GM21390 (cell line): ENCODE measurements around the gene ATF6B.
"Not testable (repeated sequence)": the region's sequence is repeated elsewhere in the genome, so short reads cannot be mapped to it uniquely, and the experiment has no call there.

ENCODE experiments used
- ATAC-seq: cut with Tn5 transposase; IDR thresholded peaks from one replicate; pipeline ENCODE4 v1.9.1; 2021; ENCODE audit not compliant: unreplicated experiment

ATF6B gene

DNA sequence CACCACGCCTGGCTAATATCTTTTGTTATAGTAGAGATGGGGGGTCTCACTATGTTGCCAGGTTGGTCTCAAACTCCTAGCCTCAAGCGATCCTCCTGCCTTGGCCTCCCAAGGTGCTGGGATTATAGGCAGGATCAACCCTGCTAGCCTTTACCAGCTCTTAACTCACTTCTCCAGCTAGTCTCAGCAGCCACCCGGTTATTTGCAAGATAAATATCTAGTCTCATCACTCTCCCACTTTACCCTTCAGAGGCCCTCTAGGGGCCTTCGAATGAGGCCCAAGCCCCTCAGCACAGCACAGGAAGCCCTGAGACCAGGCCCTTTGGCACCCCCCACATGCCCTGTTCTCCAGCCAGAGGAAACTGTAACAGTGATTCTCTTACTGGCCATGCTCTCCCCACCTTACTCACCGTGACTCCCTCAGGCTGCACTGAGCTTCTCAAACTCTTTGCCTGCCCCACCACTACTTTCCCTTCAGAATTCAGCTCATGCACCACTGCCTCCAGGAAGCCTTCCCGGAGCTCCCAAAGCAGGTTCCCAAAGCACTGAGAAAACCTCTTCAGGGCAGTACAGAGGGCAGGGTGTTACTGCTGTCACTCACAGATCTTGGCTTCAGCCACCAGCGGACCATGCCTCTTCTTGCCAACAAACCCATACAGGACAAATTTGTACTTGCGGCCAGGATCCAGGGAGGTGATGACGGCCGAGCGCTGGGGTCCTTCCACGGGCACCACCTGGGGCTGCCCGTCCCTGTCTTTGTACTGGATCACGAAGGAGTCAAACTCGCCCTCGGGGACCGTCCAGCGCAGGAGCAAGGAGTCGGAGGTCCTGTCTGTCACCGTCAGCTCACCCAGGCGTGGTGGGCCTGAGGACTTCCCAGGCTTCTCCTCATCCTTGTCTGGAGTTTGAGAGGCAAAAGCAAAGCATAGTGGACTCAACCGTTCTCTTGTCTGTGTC, 44.0 kb downstream of the ATF6B start:
- no peak for ATAC-seq

DNA sequence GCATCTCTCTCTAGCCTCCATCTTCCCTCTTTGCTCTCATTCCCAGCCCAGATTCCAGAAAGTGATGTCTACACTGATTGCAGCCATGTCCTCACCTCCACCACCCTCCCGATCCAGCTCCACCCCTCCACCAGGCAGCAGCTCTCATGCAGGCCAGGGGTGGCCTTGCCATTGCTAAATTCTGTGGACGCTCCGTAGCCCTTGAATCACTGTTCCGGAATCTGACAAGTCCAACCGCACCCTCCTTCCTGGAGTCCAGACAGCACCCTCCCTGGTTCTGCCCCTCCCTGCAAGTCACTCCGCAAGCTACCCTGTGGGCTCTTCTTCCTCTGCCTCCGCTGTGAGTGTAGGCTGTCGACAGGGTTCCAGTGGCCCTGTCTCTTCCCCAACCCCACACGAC, 45.1 kb downstream of the ATF6B start:
- ATAC-seq: no peak

DNA sequence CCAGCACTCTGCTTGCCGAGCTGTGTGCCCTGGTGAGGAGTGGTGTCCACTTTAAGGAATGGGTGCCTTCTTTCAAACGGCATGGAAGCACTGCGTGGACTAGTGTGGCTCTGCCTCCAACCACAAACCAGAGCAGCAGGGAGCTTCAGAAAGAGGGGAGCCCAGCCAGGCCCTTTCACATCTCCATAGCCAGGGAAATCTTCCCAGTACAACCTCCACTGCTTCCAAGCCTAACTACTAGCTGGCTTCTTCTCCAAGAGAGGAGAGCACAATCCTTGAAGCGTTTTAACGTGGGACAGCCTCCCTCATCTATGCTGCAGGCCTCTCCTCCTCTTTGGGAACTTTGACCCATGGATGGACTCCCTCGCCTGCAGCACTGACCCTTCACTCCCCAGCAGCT, 45.6 kb downstream of the ATF6B start:
- no peak for ATAC-seq

DNA sequence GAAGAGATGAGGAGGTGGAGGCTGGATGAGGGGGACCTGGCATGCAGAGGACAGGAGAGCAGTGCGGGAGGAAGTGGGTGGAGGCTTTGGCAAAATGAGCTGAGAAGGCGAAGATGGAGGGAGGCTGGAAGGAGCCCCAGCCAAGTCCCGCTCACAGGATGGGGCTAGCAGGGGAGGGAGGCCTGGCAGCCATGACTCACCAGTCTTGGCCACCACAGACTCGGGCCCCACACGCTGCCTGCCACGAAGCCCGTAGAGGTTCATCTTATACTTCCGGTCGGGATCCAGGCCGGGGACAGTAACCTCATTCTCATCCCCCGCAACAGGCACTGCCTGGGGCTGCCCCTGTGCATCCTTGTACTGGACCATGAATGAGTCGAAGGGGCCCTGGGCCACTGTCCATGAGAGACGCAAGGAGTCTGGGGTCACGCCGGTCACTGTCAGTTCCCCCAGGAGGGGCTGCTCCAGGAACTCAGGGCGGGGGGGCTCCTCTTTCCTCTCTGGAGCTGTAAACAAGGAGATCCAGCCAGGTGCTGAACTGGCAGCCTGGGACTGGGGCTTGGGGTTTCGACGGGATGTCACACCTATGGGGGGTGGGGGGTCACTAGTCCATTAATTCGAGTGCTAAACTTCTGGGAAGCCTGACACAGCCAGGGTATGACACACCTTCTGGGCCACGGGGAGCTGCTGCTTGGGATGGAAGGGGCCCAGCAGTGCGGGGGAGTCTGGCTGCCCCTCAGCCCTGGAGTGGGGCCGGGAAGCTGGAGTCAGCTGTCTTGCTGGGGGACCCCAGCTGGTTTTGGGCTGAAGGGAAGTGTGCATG, 46.7 kb downstream of the ATF6B start:
- no peak for ATAC-seq

DNA sequence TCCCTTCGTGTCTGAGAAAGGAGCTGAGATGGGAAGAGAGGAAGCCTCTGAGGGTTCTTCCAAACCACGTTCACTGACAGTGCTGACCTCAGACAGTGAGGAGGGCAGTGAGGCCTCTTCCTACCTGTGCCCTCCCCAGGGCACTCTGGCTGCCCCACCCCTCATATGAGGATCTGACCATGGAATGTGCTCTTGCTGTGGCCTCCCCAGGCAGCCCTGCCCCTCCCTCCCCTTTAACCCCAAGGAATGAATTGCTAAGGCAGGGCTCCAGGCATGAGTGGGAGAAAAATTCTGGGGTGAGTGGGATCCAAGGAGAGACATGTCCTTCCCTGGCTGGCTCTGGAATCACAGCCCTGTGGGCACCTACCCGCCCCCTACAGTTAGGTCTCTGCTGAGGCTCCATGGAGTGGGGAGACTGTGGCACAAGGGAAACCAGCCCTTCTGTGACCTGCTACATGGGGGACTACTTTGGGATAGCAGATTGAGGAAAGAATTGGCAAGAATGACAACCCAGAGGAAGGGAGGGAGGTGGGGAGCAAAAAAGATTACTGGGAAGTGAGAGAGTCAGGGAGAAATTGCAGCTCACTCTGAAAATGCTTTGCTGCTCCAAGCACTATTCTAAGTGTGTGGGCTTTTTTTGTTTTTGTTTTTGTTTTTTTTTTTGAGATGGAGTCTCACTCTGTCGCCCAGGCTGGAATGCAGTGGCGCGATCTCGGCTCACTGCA, 48.3 kb downstream of the ATF6B start:
- ATAC-seq: no peak

DNA sequence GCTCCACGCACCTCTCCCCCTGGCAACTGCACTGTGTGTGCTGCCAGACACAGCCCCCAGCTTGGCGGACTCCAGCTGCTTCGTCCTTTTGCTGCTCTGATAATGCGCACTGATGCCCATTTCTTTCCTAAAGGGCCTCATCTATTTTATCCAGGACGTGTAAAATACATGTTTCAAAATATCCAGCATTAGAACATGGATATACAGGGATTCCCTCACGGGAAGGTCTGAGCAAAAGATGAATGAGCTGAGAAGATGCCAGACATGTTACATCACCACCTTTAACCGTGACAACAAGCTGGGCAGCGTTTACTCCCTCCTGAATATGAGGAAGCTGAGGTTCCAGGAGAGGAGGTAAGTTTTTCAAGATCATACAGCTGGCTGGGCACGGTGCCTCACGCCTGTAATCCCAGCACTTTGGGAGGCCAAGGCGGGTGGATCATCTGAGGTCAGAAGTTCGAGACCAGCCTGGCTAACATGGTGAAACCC, 51.7 kb downstream of the ATF6B start:
- ATAC-seq: no peak

DNA sequence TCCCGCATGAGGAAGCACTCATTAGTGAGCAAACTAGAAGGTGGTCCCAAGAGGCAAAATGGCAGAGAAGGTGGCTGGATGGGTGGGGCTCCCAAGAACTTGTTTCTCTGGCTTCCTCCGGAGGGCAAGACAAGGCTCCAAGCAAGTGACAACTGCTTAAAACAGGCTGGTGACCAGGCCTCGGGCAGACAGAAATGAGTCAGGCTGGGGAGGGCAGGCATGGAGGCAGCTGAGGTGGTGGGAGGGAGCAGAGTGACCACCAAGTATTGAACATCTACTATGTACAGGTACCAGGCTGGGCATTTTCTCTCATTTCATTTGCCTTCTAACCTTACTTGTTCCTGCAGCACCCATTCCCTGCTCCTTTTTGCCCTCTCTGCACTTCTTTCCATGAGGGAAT, 52.3 kb downstream of the ATF6B start:
- ATAC-seq: no peak

DNA sequence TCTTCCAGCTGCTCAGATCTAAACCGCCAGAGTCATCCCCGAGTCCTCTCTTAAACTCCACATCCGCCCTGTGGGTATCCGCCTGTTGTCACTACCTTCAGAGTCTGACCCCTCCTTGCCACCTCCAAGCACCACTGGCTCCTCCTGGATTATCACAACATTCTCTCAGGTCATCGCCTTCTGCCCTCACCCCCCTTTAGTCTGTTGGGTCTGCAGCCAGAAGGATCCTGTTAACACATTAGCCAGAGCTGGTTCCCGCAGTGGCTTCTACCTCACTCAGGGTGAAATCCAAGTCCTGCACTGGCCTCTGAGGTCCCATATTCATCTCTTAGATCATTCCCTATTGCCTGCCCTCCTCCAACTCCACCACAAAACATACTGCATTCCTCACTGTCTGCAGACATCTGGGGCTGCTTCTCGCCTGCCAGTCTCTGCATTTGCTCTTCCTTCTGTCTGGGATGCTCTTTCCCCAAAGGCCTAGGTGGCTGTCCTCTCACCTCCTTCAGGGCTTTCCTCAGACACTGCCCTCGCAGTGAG, 53.0 kb downstream of the ATF6B start:
- ATAC-seq: no peak

DNA sequence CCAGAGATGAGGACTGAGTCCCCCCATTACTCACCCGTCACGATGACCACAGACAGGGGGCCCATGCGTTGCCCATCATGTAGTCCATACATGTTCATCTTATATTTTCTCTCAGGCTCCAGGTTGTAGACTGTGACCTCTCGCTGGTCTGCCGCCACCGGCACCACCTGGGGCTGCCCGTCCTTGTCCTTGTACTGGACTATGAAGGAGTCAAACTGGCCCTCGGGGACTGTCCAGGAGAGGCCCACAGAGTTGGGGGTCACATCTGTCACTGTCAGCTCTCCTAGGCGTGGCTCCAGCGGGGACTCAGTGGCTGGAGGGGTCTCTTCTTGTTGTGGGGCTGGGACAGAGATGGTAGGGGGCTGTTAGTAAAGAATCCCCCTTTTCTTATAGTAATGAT, 54.4 kb downstream of the ATF6B start:
- no peak for ATAC-seq

DNA sequence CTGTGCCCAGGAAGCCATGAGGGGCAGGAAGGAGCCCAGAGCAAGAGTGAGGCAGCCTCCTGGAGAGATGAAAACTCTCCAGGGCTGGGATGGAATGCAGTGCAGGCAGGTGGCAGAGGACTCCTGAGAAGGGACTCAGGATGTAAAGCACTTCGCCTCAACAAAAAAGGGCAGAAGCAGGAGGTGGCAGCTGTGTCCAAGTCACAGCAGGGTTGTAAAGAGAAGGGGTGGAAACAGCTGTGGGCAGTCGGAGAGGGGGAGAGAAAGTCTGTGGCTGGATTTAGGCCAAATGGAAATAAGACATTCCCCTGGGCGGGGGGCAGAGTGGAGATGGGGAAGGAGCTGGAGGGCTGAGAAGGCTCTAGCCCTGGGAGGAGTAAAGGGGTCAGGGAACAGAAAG, 54.9 kb downstream of the ATF6B start:
- ATAC-seq: no peak

DNA sequence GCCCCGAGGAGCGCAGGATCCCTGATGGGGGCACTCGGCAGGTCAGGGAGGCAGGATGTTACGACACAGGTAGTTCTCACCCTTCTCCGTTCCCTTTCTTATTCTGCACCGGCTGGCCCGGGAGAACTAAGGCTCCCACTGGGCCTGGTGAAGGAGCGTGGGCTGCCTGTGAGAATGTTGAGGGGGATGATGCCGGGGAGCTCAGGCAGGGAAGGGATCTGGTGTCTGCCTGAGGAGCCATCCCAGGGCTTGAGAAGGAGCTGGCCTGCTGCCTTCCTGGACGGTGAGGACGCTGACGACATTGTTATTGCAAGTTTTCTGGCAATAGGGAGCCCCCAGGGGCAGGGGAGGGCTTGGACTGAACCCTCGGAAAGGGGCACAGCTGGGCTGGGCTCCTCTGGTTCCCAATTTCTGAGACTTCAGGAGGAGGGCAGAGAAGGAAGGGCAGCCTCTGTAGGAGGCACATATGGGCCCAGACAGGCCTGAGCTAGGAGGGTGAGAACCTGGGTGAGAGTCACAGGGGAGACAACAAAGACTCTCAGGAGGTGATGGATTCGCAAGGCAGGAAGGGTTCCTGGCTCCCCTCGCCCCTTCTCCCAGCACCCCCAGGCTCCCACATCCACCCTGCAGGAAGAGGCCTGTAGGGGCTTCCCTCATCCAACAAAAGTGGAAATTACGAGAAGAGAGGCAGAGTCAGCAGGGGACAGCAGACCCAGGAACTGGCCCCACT, 57.1 kb downstream of the ATF6B start:
- ATAC-seq: no peak

DNA sequence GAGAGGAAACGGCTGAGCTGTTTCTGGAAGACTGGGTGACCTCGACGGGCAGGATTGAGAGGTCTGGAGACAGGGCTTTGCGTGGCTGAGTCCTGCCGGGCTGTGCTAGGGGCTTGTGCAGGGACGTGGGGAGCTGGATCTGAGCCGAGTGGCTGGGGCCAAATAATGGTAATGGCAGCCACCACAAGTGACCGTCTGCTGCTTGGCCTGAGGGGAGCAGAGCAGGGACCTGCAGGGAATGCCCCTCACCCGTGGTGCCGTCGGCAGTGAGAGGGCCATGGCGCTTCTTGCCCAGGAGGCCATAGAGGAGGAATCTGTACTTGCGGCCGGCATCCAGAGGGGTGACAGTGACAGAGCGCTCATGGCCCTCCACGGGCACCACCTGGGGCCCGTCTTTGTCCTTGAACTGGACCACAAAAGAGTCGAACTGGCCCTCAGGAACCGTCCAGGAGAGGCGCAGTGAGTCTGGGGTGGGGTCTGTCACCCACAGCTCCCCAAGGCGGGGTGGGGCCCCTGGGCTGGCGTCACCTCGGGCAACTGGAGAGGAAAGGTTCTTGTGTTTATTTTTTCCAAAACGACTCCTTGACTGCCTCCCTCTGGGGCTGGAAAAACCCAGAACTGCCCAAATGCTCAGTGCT, 58.0 kb downstream of the ATF6B start:
- no peak for ATAC-seq

DNA sequence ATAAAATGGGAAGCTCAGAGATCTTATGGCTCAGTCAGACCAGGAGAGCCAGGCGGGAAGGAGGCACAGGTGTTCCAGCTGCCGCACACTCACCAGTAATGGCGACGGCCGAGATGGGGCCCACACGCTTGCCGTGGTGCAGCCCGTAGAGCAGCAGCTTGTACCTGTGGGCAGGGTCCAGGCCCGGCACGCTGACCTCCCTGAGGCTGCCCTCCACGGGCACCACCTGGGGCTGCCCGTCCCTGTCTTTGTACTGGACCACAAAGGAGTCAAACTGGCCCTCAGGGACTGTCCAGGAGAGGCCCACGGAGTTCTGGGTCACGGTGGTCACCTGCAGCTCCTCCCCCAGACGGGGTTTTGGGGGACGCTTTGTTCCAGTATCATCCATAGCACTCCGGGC, 58.6 kb downstream of the ATF6B start:
- ATAC-seq: no peak

DNA sequence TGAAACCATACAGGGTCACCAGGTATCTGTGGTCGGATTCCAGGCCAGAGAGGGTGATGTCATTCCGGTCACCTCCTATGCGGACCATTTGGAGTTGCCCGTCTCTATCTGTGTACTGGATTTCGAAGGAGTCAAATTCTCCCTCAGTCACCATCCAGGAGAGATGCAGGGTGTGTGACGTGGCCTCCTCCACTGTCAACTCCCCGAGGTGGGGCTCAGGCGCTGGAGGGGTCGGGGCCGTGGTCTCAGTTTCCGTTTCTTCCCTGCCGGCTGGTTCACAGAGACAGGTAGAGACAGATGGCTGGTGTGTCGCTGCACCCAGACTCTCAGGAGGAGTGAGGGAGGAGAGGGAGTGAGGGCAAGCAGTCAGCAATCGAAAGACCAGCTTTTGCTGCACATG, 59.2 kb downstream of the ATF6B start:
- ATAC-seq: no peak

DNA sequence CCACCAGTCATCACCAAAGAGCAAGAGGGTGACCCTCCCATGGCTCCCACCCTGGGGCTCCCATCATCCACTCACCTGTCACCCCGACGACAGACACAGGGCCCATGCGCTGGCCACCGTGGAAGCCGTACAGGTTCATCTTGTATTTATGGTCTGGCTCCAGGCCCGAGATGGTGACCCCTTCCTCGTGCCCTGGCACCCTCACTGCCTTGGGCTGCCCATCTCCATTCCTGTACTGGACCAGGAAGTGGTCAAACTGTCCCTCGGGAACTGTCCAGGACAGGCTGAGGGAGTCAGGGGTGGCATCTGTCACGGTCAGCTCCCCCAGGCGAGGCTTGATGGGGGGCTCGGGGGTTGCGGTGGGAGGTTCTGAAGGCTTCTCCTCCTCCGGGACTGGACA, 59.7 kb downstream of the ATF6B start:
- ATAC-seq: not testable (repeated sequence)

DNA sequence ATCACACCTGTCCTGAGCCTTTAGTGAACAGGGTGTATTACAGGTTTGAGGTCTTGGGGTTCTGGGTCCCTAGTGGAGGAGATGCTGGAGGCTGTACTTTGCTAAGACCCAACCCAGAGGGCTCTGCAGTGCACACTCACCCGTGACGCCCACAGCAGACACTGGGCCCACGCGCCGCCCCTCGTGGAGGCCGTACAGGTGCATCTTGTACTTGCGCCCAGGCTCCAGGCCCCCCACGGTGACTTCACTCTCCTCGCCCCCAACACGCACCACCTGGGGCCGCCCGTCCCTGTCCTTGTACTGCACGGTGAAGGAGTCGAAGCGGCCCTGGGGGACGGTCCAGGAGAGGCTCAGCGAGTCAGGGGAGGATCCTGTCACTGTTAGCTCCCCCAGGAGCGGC, 60.5 kb downstream of the ATF6B start:
- not testable (repeated sequence) for ATAC-seq
